ENCODE data around the gene CARMIL3.

CARMIL3 gene

DNA sequence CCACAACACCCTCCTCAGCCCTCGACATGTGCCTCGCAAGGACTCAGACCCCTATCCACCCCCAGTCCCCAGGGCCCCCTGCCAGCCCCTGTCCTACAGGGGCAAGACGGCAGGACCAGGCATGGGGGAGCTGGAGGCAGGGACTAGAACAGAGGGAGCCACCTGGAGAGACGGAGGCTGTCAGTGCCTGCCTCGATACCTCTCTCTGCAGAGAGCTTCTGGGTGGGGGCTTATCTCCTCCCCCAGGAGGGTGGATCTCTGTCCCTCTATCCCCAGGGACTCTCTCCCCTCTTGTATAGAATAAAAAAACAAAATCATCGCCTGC, 17.6 kb downstream of the CARMIL3 start:
- TF ChIP-seq, protein P1, sequence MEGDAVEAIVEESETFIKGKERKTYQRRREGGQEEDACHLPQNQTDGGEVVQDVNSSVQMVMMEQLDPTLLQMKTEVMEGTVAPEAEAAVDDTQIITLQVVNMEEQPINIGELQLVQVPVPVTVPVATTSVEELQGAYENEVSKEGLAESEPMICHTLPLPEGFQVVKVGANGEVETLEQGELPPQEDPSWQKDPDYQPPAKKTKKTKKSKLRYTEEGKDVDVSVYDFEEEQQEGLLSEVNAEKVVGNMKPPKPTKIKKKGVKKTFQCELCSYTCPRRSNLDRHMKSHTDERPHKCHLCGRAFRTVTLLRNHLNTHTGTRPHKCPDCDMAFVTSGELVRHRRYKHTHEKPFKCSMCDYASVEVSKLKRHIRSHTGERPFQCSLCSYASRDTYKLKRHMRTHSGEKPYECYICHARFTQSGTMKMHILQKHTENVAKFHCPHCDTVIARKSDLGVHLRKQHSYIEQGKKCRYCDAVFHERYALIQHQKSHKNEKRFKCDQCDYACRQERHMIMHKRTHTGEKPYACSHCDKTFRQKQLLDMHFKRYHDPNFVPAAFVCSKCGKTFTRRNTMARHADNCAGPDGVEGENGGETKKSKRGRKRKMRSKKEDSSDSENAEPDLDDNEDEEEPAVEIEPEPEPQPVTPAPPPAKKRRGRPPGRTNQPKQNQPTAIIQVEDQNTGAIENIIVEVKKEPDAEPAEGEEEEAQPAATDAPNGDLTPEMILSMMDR (IDR thresholded peaks at IDR 0.05; ENCODE audit: low read depth, low read length, missing control alignments): no peak
- no peak for DNase-seq (ENCODE audit: low read depth)
- no peak overlapping the region for H3K4me3 ChIP-seq (ENCODE audit: low read depth, low read length)

DNA sequence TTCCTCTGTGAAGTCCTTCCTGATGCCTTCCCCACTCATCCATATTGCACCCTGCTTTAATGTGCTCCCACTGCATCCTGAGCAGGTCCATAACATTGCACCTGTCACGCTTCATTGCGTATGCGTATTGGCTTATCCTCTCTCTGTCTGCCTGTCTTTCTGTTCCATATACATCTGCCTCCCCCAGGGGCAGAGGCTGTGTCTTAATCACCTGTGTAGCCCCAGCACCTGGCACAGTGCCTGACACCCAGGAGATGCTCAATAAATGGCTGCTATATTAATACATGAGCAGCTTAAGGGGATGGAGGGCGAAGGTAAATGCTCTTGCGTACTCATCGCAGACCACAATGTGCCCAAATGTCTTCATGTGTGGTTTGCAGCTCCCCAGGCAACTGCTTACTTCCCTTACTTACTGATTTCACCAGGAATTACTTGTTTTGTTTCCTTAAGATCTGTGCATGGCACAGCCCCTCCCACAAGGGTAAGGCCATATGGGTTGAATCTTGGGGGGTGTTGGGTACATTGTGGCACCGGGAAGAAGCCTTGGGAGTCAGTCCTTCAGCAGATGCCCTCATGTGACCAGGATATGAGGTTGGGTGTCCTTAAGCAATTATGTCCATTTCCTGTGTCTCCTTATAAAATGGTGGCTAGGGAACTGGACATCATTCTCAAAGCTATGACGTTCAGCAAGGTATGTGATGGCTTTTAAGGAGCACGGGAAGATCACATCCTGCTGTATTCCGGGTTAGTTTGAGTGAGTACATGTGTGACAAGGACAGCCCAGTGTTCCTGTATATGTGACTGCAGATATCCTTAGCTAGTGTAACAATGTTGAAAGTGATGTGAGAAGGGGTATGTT, 18.7 kb downstream of the CARMIL3 start:
- TF ChIP-seq, protein P1 (IDR thresholded peaks at IDR 0.05; ENCODE audit: low read depth, low read length, missing control alignments): no peak
- no peak overlapping the region for H3K4me3 ChIP-seq (ENCODE audit: low read depth, low read length)
- DNase-seq (ENCODE audit: low read depth): no peak

DNA sequence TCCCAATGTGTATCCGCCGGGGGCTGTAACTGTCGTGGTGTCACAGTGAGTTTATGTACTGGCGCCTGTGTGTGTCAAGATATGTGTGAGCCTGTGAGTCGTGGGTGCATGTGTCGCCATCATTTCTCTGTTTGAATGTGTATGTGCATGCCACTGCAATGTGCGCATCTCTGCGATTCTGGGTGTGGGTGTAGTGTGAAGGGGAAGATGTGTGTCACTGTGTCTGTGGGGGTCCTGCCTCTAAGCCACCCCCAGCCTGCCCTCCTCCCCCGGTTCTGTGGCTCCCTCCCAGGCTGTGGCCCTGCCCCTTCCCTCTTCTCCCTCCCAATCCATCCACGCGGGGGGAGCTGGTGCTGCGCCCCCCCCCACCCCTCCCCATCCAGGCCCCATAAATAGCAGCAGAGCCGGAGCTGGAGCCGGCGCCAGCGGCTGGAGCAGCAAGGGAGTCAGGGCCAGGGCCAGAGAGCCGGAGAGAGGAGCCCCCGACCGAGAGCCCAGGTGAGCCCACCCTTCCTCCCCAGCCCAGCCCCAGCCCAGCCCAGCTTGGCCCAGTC, 19.4 kb downstream of the CARMIL3 start, which contains the start of gene CPNE6:
TSS of gene CPNE6 (plus strand) at position 419 of the 554 bp plus-strand sequence. CDS start 1,375 bp downstream, outside the sequence.
- no peak for DNase-seq (ENCODE audit: low read depth)
- TF ChIP-seq, protein P1 (IDR thresholded peaks at IDR 0.05; ENCODE audit: low read depth, low read length, missing control alignments): no peak
- H3K4me3 ChIP-seq (ENCODE audit: low read depth, low read length): no peak within 1 kb of the TSS

DNA sequence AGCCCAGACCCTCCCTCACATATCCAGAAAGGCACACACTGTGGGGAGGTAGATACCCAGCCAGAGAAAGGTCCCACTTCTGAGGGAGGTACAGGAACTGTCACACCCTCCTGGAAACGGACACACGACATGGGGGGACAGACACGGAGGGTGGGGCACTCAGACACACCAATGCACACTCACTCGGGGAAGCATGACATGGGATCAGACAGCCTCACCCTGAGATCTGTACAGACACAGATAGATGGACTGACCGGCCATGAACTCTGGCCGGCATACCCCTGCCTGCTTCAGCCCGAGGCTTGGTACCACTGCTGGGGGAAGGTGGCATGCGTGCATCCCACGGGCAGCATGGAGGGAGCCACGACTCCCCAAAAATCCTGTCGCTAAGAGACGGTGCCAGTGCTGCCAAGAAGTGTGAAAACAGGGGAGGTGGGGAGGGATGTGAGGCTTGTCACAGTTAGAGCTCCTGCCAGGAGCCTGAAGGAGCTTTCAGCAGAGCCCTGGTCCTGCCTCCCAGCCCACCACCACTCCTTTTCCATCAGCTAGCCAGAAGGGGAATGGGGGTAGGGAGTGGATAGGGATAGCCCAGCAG, 20.1 kb downstream of the CARMIL3 start:
- DNase-seq (ENCODE audit: low read depth): no peak
- no peak overlapping the region for H3K4me3 ChIP-seq (ENCODE audit: low read depth, low read length)
- TF ChIP-seq, protein P1 (IDR thresholded peaks at IDR 0.05; ENCODE audit: low read depth, low read length, missing control alignments): no peak

DNA sequence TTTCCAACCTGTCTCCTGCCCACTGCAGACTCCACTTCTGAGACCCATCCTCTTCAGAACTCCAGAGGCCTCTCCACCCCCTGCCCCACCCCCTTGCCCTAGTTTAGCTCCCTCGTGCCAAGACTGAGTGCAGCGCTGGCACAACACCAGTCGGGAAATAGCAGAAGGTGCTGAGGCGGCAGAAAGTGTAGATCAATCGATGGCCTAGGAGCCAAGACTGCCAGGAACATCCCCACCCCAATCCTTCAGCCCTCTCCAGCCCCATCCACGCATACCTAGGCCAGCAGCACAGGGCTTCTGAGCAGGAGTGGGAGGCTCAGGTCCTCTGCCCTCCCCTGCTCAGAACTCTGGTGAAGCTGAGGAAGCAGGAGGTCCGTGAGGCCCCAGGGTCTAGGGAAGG, 20.6 kb downstream of the CARMIL3 start:
- DNase-seq (ENCODE audit: low read depth): no peak
- TF ChIP-seq, protein P1 (IDR thresholded peaks at IDR 0.05; ENCODE audit: low read depth, low read length, missing control alignments): no peak
- H3K4me3 ChIP-seq (ENCODE audit: low read depth, low read length): no peak overlapping the region

DNA sequence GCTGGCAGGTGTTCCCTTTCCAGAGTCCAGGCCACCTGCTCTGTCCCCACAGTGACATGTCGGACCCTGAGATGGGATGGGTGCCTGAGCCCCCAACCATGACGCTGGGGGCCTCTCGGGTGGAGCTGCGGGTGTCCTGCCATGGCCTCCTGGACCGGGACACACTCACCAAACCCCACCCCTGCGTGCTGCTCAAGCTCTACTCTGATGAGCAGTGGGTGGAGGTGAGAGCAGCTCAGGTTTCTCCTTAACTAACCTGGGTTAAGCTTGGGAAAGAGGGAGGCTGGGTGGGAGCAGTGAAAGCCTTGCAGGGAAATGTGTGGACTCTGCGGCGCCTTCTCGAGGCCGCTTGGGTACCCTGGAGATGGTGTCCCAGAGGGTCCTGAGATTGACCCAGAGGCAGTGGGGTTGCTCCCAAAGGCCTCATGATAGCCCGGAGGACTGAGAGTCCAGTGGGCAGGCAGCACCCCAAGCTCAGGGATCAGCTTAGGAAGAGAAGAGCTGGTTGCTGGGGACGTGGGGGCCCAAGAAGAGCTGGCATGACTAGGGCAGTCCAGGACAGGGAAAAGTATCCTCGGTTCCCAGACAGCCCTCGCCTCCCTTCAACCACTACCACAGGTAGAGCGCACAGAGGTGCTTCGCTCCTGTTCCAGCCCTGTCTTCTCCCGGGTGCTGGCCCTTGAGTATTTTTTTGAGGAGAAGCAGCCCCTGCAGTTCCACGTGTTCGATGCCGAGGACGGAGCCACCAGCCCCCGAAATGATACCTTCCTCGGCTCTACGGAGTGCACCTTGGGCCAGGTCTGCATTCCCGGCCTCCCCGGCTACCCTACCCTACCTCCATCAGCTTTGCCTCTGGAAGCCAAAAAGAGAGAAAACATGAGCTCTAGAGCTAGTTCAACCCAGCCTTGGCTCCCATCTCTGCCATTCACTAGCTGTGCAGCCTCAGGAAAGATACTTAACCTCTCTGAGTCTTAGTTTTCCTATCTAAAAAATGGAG, 21.4 kb downstream of the CARMIL3 start:
- DNase-seq (ENCODE audit: low read depth): no peak
- no peak overlapping the region for H3K4me3 ChIP-seq (ENCODE audit: low read depth, low read length)
- TF ChIP-seq, protein P1 (IDR thresholded peaks at IDR 0.05; ENCODE audit: low read depth, low read length, missing control alignments): no peak

All from GM12864 (cell line).